HL-60/S4 treated with retinoic acid at 250 ng/mL for 4 days and 3 days (cell line): ENCODE measurements around the gene LRRFIP2.
"Not testable (repeated sequence)": the region's sequence is repeated elsewhere in the genome, so short reads cannot be mapped to it uniquely, and the experiment has no call there.

ENCODE experiments used
- in situ Hi-C: fragments of 300-500 bp; cut with MboI; formaldehyde crosslinking; loops from 2 replicates; pipeline ENCODE4 v1.7.0; 2022; ENCODE audit warnings: low sequenced_read_pairs

Gene LRRFIP2

GRCh38 chr3:37145611-37146010 is 28.8 kb downstream of the LRRFIP2 start:
- in situ Hi-C loops = no loop called here

- in situ Hi-C loops = no loop called here
Measured at GRCh38 chr3:37144806-37145205, 29.6 kb downstream of the LRRFIP2 start.

DNA sequence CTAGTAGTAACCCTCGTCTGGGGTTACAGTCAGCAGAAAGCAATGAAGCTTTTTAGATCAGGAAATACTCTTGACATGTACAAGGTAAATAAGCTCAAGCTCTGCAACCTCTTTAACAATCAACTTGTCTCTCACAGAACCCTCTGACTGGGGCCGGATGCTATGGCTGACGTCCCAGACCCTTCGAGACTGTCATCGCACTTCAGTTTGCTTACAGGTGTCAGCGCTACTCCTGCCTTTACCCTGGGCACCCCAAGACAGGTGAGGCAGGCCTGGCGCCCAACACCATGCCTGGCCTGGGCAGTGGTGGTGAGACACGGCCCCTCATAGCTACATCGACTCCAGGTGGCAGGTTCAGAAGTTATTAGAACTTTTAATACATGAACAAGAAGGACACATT is 30.6 kb downstream of the LRRFIP2 start:
- in situ Hi-C loops = no loop called here

DNA sequence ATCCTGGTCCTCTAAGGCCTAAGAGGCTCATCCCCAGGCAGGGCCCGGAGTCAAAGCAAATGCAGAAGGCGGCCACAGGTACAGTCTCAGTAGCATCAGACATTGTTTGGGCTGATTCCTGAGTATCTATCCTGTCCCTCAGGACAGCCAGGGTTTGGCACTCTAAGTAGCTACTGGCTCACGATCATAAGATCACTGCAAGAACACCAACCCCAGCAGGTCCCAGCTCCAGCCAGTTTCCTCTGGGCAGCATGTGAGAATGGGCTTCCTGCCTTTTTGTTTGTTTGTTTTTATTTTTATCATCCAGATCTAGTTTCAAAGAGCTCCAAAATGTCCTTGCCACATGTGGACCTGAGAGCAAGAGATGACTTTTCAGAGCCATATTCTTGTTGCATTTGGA is 32.7 kb downstream of the LRRFIP2 start:
- in situ Hi-C loops = no loop called here

DNA sequence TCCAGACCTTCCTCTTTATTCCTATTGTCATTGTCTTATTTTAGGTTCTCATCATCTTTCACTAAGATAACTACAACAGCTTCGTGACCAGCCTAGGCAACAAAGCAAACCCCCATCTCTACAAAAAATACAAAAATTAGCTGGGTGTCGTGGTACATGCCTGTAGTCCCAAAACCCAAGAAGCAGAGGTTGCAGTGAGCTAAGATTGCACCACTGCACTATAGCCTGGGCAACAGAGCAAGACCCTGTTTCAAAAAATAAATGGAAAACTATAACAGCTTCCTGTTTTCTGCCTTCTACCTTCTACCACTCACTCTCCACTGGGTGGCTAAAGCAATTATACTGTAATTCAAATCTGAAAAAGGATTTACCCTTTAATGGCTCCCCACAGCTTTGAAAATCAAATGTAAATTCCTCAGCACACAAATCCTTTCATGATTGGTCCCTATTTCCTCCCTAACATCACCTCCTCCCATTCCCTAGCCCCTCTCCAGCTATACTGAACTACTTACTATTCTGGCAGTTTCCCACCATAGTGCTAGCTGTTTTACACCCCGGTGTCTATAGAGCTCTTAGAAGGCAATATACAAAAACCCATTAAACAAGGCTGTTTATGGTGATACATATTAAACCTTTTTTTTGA is 33.4 kb downstream of the LRRFIP2 start:
- in situ Hi-C loops = no loop called here

GRCh38 chr3:37139567-37140052 is 34.8 kb downstream of the LRRFIP2 start:
- in situ Hi-C loops = no loop called here

GRCh38 chr3:37138816-37139215 is 35.6 kb downstream of the LRRFIP2 start:
- in situ Hi-C loops = no loop called here

DNA sequence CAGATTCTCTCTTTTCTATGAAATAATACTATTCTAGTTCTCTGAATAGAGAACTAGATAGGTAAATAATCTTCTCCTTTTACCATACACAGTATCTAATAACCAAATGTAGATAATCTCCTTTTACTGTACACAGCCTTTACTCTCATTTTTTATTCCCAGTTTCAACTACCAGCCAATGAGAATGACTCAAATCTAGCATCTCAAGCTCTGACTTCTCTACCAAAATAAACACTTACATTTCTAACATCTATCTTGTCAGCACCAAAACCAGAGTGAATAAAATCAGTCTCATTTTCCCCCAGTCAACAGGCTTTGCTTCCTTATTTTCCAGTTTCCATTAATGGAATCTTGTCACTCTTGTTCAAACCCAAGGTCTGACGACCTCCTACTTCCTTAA is 36.9 kb downstream of the LRRFIP2 start:
- in situ Hi-C loops = no loop called here

DNA sequence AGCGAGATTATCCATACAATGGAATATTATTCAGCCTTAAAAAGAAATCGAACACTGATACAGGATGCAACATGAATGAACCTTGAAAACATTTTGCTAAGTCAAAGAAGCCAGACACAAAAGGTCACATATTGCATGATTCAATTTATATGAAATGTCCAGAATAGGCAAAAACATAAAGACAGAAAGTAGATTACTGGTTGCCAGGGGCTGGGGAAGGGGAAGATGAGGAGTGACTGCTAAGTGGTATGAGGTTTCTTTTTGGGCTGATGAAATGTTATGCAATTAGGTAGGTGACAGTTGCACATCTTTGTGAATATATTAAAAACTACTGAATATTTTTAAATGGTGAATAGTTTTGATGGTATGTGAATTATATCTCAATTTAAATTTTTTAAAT is 38.3 kb downstream of the LRRFIP2 start:
- in situ Hi-C loops = no loop called here

GRCh38 chr3:37135561-37135960 is 38.8 kb downstream of the LRRFIP2 start:
- in situ Hi-C loops = no loop called here

DNA sequence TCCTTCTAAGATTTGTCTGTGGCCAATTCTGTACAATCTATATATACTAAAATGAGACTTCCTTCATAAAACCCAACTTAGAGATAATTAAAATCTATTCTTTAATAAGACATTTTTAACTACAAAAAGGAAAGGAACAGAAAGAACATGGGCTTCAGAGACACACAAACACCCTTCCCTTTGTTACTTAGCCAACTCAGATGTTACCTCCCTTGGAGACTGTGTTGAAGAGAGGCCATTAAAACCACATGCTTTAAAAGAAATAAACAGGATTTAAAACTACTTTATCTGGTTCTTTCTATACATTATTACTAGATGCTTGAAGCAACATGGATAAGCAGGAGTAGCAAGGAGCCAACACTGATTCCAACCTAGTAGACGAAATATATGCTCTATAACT is 42.0 kb downstream of the LRRFIP2 start:
- in situ Hi-C loops = no loop called here

DNA sequence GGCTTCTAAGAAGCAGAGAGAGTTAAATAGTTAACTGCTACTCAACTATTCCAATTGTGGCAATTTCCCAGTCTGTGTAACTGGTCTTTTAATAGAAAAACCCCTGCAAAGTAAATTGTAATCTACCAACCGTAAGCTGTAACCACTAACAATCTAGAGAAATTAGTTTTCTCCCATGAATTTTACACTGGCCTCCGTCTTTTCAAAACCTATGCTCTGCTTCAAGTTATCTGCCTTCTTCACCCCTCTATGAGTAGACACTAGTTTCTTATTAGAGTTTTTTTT is 42.6 kb downstream of the LRRFIP2 start:
- in situ Hi-C loops = no loop called here

DNA sequence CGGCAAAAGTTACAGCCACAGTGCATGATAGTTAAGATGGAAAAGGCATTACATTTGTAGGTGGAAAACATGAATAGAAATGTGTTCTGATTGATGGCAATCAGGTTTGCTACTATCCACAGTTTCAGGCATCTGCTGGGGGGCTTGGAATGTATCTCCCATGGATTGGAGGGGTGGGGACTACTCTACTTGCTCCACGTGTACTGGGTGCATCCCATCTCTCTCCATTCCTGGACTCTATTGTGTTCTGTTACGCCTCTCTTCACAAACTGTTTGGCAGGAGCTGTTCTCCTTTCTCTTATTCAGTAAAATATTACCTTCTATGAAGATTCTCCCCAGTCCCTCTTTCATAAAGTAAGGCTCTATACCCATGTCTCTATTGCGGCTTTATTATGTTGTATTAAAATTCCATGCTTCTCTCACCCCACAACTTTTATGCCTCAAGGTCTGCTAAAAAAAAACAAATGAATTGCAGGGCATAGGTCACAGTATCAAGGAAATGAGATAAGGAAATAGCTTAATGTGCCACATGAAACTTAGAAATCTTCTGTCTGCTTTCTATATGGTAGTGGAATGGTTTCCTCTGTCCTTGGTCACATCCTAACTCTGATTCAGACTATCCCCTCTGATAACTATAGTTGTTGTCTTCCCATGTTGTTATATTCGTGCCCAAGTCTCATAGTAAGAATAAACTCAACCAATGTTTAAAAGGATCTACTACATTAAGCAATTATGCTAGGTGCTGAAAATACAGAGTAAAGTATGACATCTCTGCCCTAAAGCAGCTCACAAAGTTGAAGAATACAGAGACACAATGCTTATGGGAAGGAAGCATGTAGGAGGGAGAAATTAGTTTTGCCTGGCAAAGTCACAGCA is 43.2 kb downstream of the LRRFIP2 start:
- in situ Hi-C loops = no loop called here

DNA sequence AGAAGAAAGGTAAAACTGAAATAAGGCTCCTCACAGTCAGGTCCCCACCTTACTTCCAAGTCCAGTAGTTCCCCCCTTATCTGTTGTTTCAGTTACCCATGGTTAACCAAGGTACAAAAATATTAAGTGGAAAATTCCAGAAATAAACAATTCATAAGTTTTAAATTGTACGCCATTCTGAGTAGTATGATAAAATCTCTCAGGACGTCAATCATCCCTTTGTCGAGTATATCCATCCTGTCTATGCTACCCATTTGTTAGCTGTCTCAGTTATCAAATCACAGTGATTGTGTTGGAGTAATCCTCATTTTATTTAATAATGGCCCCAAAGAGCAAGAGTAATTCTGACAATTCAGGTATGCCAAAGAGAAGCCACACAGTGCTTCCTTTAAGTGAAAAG is 43.9 kb downstream of the LRRFIP2 start:
- in situ Hi-C loops = no loop called here

DNA sequence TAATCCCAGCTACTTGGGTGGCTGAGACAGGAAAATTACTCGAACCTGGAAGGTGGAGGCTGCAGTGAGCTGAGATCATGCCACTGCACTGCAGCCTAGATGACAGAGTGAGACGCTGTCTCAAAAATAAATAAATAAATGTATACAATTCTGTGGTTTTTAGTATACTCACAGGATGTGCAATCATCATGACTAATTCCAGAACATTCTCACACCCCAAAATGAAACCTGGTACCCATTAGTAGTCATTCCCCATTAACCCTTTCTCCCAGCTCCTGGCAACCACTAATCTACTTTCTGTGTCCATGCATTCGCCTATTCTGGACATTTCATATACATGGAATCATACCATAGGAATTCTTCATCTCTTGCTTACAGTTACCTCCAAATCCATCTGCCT is 44.5 kb downstream of the LRRFIP2 start:
- in situ Hi-C loops = no loop called here

GRCh38 chr3:37127340-37127739 is 47.0 kb downstream of the LRRFIP2 start:
- in situ Hi-C loops = no loop called here

DNA sequence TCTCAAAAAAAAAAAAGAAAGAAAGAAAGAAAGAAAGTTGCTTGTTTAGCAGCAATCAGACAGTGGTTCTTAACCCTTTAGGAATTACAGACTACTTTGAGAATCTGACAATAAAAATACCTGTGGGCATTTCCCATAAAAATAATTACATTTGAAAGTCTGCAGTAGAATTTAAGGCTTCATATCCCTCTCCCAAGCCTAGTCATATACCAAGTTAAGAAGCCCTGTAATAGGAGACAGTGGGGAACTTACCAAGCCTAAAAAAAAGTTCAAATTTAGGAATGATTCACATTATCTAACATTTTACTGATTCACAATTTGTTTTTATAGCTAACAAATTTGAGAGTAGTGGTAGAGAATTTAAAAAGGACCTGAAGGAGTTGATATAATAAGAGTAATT is 47.5 kb downstream of the LRRFIP2 start:
- in situ Hi-C loops = no loop called here

GRCh38 chr3:37125195-37126073 is 48.9 kb downstream of the LRRFIP2 start:
- in situ Hi-C loops = no loop called here

DNA sequence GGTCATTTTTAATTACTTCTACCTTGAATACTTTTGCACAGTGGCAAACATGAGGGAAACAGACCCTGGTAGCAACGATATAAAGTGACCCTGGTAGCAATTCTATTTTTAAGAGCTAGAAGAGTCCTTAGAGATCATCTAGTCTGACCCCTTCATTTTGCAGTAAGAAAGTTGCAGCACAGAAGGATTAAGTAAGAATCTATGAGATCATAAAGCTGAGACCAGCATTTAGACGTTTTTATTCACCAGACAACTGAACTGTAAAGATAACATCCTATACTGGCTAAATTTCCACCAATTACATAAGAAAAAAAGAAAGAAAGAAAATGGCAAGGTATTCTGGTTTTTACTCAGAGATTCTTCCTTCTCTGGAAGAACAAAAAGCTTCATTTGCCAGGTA is 49.9 kb downstream of the LRRFIP2 start:
- in situ Hi-C loops = no loop called here

DNA sequence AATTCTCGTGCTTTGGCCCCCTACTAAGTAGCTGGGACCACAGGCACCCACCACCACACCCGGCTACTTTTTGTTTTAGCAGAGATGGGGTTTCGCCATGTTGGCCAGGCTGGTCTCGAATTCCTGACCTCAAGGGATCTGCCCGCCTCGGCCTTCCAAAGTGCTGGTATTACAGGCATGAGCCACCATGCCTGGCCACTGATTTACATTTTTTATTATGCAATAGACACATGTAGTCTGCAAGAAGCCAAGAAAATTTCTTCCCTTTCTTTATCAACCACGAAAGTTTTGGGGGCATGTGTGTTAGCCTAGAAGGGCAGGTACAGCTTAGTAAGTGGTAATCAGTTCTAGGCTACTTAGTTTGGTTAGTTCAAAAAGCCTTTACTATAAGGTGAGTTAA is 51.1 kb downstream of the LRRFIP2 start:
- in situ Hi-C loops = no loop called here

DNA sequence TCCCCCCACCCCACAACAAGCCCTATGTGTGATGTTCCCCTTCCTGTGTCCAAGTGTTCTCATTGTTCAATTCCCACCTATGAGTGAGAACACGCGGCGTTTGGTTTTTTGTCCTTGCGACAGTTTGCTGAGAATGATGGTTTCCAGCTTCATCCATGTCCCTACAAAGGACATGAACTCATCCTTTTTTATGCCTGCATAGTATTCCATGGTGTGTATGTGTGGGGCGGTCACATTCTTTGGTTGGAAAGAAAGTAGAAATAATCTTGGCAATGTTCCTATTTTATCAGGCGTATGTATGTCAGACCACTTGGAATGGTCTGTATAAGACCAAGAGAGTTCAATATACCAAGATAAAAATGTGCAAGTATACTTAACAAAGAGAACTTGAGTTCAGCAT is 52.3 kb downstream of the LRRFIP2 start:
- in situ Hi-C loops = not testable (repeated sequence)

DNA sequence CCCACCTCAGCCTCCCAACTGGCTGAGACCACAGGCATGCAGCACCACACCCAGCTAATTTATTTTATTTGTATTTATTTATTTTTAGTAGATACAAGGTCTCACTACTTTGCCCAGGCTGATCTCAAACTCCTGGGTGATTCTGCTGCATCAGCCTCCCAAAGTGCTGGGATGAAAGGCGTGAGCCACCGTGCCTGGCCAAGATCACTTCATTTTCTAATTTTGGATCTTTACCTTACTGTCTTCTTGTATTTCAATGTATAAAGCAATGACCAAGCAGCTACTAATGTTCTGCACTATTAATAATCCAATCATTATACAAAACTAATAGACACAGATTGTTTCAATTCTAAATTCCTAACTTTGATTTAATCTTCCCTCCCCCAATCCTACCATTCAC is 56.2 kb downstream of the LRRFIP2 start:
- in situ Hi-C loops = no loop called here
